ENCODE results near the gene ZEB2. TPM values are rescaled to one million over a fixed set of nuclear protein-coding genes. Genes with fewer than 3 reads are reported as not detected.

ZEB2 gene
- total and polyA plus RNA-seq, 2 of the 8 experiments (the other 6 are each of a cell fraction or from before 2014, with no cell fraction given): 0.38 TPM; not detected in 1

GRCh38 chr2:144498277-144498676, 21.6 kb downstream of the ZEB2 start:
- Histone ChIP-seq H3K18ac (ENCODE audit: extremely low read depth, low read length) (no peak overlapping the region), H2AFZ (ENCODE audit: low read length) (no peak overlapping the region), H4K5ac (ENCODE audit: insufficient read length, low read depth, low read length) (no peak overlapping the region), H4K20me1 (replicated peaks in 1 of 2; ENCODE audit: control insufficient read depth in 1 of 2, insufficient read depth in 2 of 2, low read length in 2 of 2) (no peaks in the 10 kb centered on the region), H4K8ac (ENCODE audit: extremely low read depth, insufficient read depth, low read length) (no peak overlapping the region), H4K91ac (replicated peaks; ENCODE audit: insufficient read length, low read length) (no peak overlapping the region), H3K9me3 (ENCODE audit: insufficient read depth in 2 of 2, low read depth in 1 of 2, low read length in 1 of 2) (no peaks in the 10 kb centered on the region), H3K79me2 (ENCODE audit: control insufficient read depth in 1 of 2, insufficient read depth in 2 of 2, low read length in 2 of 2) (no peaks in the 10 kb centered on the region), H3K79me1 (ENCODE audit: low read depth, low read length) (no peaks in the 10 kb centered on the region), H3K9ac (replicated peaks in 1 of 4; ENCODE audit: extremely low read depth in 1 of 4, low read depth in 3 of 4, low read length in 3 of 4) (no peak overlapping the region), H3K36me3 (ENCODE audit: control insufficient read depth in 2 of 4, insufficient read depth in 4 of 4, low read length in 3 of 4) (no peaks in the 10 kb centered on the region), H3K56ac (replicated peaks; ENCODE audit: insufficient read length, low read depth, low read length) (no peak overlapping the region), H3K23me2 (ENCODE audit: low read depth, low read length) (no peaks in the 10 kb centered on the region), H3K4me2 (ENCODE audit: insufficient read depth in 1 of 2, low read depth in 2 of 2, low read length in 2 of 2) (no peak overlapping the region), H2BK20ac (ENCODE audit: low read length) (no peak overlapping the region), H2BK5ac (ENCODE audit: low read depth, low read length) (no peak overlapping the region), H3K23ac (ENCODE audit: insufficient read length) (no peak overlapping the region), H2BK120ac (replicated peaks; ENCODE audit: low read depth, low read length) (no peak overlapping the region), H3K14ac (ENCODE audit: insufficient read length) (no peak overlapping the region), H3K27ac (ENCODE audit: low read depth, low read length) (no peak overlapping the region), H3K27me3 (replicated peaks in 1 of 4; ENCODE audit: control insufficient read depth in 3 of 4, extremely low read depth in 1 of 4, insufficient read depth in 3 of 4, low read length in 3 of 4) (no peaks in the 10 kb centered on the region), H2BK15ac (ENCODE audit: low read length) (no peak overlapping the region), H3K4me3 (ENCODE audit: extremely low read depth in 1 of 4, insufficient read depth in 2 of 4, low read depth in 3 of 4, low read length in 4 of 4) (no peak overlapping the region), H2AK5ac (ENCODE audit: low read depth, low read length) (no peak overlapping the region), H3K4ac (replicated peaks; ENCODE audit: insufficient read length, low read depth, low read length) (no peak overlapping the region), H3K4me1 (replicated peaks in 1 of 4; ENCODE audit: control insufficient read depth in 3 of 4, insufficient read depth in 4 of 4, low read length in 3 of 4) (peaks cover 0 to 7% (median 1%) of the 10 kb centered on the region in 4 experiments; a peak in 3 of 7 replicates), H2BK12ac (ENCODE audit: low read depth, low read length) (no peak overlapping the region; the same call in 1 of the 2 replicates)
- no peak for FAIRE-seq
- ChIA-PET CTCF (ENCODE audit: partially characterized antibody) (interaction anchor here (0.9 to 2.3 kb wide), 2 partner anchors 21 to 49 kb away, joined by 4 to 6 read pairs; no protein-coding TSS in a partner anchor), POLR2A (ENCODE audit: partially characterized antibody) (no interaction called here)
- no peak for DNase-seq (ENCODE audit: low read depth in 1 of 2, low spot score in 2 of 2)
- WGBS, 2 experiments (ENCODE audit: extremely low coverage in 1 of 2, insufficient coverage in 1 of 2, insufficient read length in 1 of 2, insufficient replicate concordance in 2 of 2, low coverage in 1 of 2, low lambda C conversion rate in 2 of 2, missing lambda C conversion rate in 1 of 2): 90% methylated on average over 7 of the region's 7 CpGs; no CpG with 5 or more reads in 1 of the 2 experiments
- no peak for TF ChIP-seq YY1 (IDR thresholded peaks at IDR 0.05; ENCODE audit: low read depth, low read length)
- TF ChIP-seq CTBP2 (IDR thresholded peaks at IDR 0.05; ENCODE audit: borderline replicate concordance, insufficient read depth, insufficient read length, low read length): no peak
- TF ChIP-seq POLR2AphosphoS5 (IDR thresholded peaks at IDR 0.05; ENCODE audit: low read depth, low read length): no peak
- TF ChIP-seq, protein P1, sequence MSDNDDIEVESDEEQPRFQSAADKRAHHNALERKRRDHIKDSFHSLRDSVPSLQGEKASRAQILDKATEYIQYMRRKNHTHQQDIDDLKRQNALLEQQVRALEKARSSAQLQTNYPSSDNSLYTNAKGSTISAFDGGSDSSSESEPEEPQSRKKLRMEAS (IDR thresholded peaks at IDR 0.05): no peak
- TF ChIP-seq HDAC6 (IDR thresholded peaks at IDR 0.05; ENCODE audit: low read depth, low read length): no peak
- no peak for TF ChIP-seq JUND (IDR thresholded peaks at IDR 0.05; ENCODE audit: low read length)
- TF ChIP-seq EGR1 (IDR thresholded peaks at IDR 0.05; ENCODE audit: borderline replicate concordance, low read depth, low read length): no peak
- TF ChIP-seq RFX5 (IDR thresholded peaks at IDR 0.05; ENCODE audit: borderline replicate concordance, low read depth, low read length): no peak
- TF ChIP-seq SP4 (IDR thresholded peaks at IDR 0.05; ENCODE audit: low read length): no peak
- no peak for TF ChIP-seq SRF (IDR thresholded peaks at IDR 0.05; ENCODE audit: low read depth, low read length)
- TF ChIP-seq MAFK (IDR thresholded peaks at IDR 0.05; ENCODE audit: low read depth, low read length): no peak
- TF ChIP-seq CHD1 (IDR thresholded peaks at IDR 0.05; ENCODE audit: low read depth, low read length): no peak
- TF ChIP-seq SIRT6 (IDR thresholded peaks at IDR 0.05; ENCODE audit: low read length): no peak
- TF ChIP-seq RXRA (IDR thresholded peaks at IDR 0.05; ENCODE audit: insufficient read depth, low read depth, low read length): no peak
- TF ChIP-seq BRCA1 (IDR thresholded peaks at IDR 0.05; ENCODE audit: low read depth, low read length): no peak
- no peak for TF ChIP-seq SIN3A (conservative IDR thresholded peaks at IDR 0.05 in 1 of 2, IDR thresholded peaks at IDR 0.05 in 1 of 2; ENCODE audit: low read depth in 1 of 2, low read length in 2 of 2)
